ENCODE measurements around the gene FAM219A.
"Not testable (repeated sequence)": the region's sequence is repeated elsewhere in the genome, so short reads cannot be mapped to it uniquely, and the experiment has no call there.

GRCh38 chr9:34367751-34368410, 90.5 kb downstream of the FAM219A start:
- TF ChIP-seq EZH2 (IDR thresholded peaks at IDR 0.05); POLR2AphosphoS5 (IDR thresholded peaks at IDR 0.05; ENCODE audit: borderline replicate concordance, low read depth, low read length); FOXP2 (optimal IDR thresholded peaks at IDR 0.05; ENCODE audit: control extremely low read depth, extremely low read length, insufficient read depth): not testable (repeated sequence)
